GM23338 (cell line): ENCODE measurements around the gene MICALL2. TPM values are rescaled to one million over a fixed set of nuclear protein-coding genes. Genes with fewer than 3 reads are reported as not detected.

Experiments used
- ATAC-seq: fragments of 200-7000 bp; cut with Tn5 transposase; 3 replicates; pipeline ENCODE4 v1.9.1; 2020
- DNase-seq: peaks from one replicate; pipeline ENCODE4 v3.0.0-alpha.2; 2015; ENCODE audit warnings: low spot score
- H2AFZ ChIP-seq: fragments of 200-600 bp; sonication (generic); 2 replicates; pipeline ENCODE4 v1.8.0; 2016; ENCODE audit warnings: antibody characterized with exemption, mild to moderate bottlenecking, moderate library complexity
- H3F3A ChIP-seq: fragments of 200-600 bp; sonication (generic); replicated peaks from 2 replicates; pipeline ENCODE4 v1.8.0; 2017; ENCODE audit warnings: antibody characterized with exemption, mixed run types, low read depth
- H3K27ac ChIP-seq: fragments of 200-600 bp; sonication (generic); 2 replicates; pipeline ENCODE4 v1.6.1; 2016; ENCODE audit warnings: low read depth
- H3K27me3 ChIP-seq: fragments of 200-600 bp; sonication (generic); 2 replicates; pipeline ENCODE4 v1.8.0; 2016; ENCODE audit warnings: mild to moderate bottlenecking, mixed run types, moderate library complexity; ENCODE audit not compliant: insufficient read depth
- H3K36me3 ChIP-seq: fragments of 200-600 bp; sonication (generic); 2 replicates; pipeline ENCODE4 v1.8.0; 2016; ENCODE audit warnings: mild to moderate bottlenecking; ENCODE audit not compliant: insufficient read depth
- H3K4me1 ChIP-seq: fragments of 200-600 bp; sonication (generic); 2 replicates; pipeline ENCODE4 v1.8.0; 2016; ENCODE audit warnings: mild to moderate bottlenecking, moderate library complexity; ENCODE audit not compliant: insufficient read depth
- H3K4me2 ChIP-seq: fragments of 200-600 bp; sonication (generic); 2 replicates; pipeline ENCODE4 v1.7.1; 2017; ENCODE audit warnings: mixed run types
- H3K4me3 ChIP-seq: fragments of 200-600 bp; sonication (generic); 2 replicates; pipeline ENCODE4 v1.6.1; 2016; ENCODE audit warnings: mixed run types
- H3K79me2 ChIP-seq: fragments of 200-600 bp; sonication (generic); replicated peaks from 2 replicates; pipeline ENCODE4 v1.8.0; 2017; ENCODE audit warnings: mild to moderate bottlenecking; ENCODE audit not compliant: insufficient read depth
- H3K9me2 ChIP-seq: fragments of 200-600 bp; sonication (generic); 2 replicates; pipeline ENCODE4 v1.8.0; 2017; ENCODE audit not compliant: insufficient read depth
- H4K20me1 ChIP-seq: fragments of 200-600 bp; sonication (generic); replicated peaks from 2 replicates; pipeline ENCODE4 v1.8.0; 2017; ENCODE audit warnings: mild to moderate bottlenecking; ENCODE audit not compliant: insufficient read depth
- H3K27ac Mint-ChIP-seq: 2 replicates; pipeline ENCODE4 v1.8.0; 2020; ENCODE audit warnings: inconsistent platforms, mild to moderate bottlenecking, moderate library complexity, mixed read lengths
- H3K27me3 Mint-ChIP-seq: 3 replicates; pipeline ENCODE4 v1.8.0; 2022; ENCODE audit warnings: low read depth, mild to moderate bottlenecking, moderate library complexity, mixed read lengths, inconsistent platforms; ENCODE audit not compliant: insufficient read depth, poor library complexity
- H3K36me3 Mint-ChIP-seq: 3 replicates; pipeline ENCODE4 v1.8.0; 2021; ENCODE audit warnings: low read depth, mild to moderate bottlenecking, inconsistent platforms, moderate library complexity, mixed read lengths
- H3K4me1 Mint-ChIP-seq: 3 replicates; pipeline ENCODE4 v1.8.0; 2020; ENCODE audit warnings: mild to moderate bottlenecking, inconsistent platforms, mixed read lengths
- H3K4me3 Mint-ChIP-seq: 3 replicates; pipeline ENCODE4 v1.8.0; 2021; ENCODE audit warnings: moderate library complexity, mild to moderate bottlenecking, inconsistent platforms, mixed read lengths
- H3K9me3 Mint-ChIP-seq: 3 replicates; pipeline ENCODE4 v1.8.0; 2020; ENCODE audit warnings: moderate library complexity, mild to moderate bottlenecking, inconsistent platforms, mixed read lengths
- CREB1 ChIP-seq: fragments of 250-450 bp; sonication (Bioruptor Pico); IDR thresholded peaks from 2 replicates; pipeline ENCODE4 v1.5.0; 2020; ENCODE audit warnings: low read depth, mild to moderate bottlenecking, moderate library complexity
- CTCF ChIP-seq, 2 experiments: fragments of 200-600 bp in 1 of 2; sonication (generic) in 1 of 2; conservative IDR thresholded peaks; 2 replicates each; pipeline versions ENCODE4 v1.5.1 to v1.6.1; 2016 to 2017; ENCODE audit warnings: antibody characterized with exemption in 2 of 2, low read depth in 2 of 2, mild to moderate bottlenecking in 2 of 2, moderate library complexity in 1 of 2
- ETS1 ChIP-seq: IDR thresholded peaks from 2 replicates; pipeline ENCODE4 v1.6.1; 2016; ENCODE audit warnings: antibody characterized with exemption
- EZH2 ChIP-seq: fragments of 200-600 bp; sonication (generic); IDR thresholded peaks from one replicate; pipeline ENCODE4 v1.8.0; 2017; ENCODE audit warnings: antibody characterized with exemption, mild to moderate bottlenecking, low read depth; ENCODE audit not compliant: unreplicated experiment
- JUNB ChIP-seq: IDR thresholded peaks from one replicate; pipeline ENCODE4 v1.6.1; 2016; ENCODE audit warnings: antibody characterized with exemption; ENCODE audit not compliant: unreplicated experiment
- NANOG ChIP-seq: IDR thresholded peaks from 2 replicates; pipeline ENCODE4 v1.6.1; 2016; ENCODE audit warnings: antibody characterized with exemption, borderline replicate concordance
- POLR2AphosphoS5 ChIP-seq: IDR thresholded peaks from 2 replicates; pipeline ENCODE4 v1.6.1; 2016; ENCODE audit warnings: antibody characterized with exemption, low read depth
- REST ChIP-seq: IDR thresholded peaks from one replicate; pipeline ENCODE4 v1.6.1; 2018; ENCODE audit warnings: antibody characterized with exemption; ENCODE audit not compliant: unreplicated experiment
- ZNF114 ChIP-seq: fragments of 250-450 bp; sonication (Bioruptor Pico); IDR thresholded peaks from 2 replicates; pipeline ENCODE4 v1.5.0; 2020; ENCODE audit warnings: mild to moderate bottlenecking, moderate library complexity
- ZNF331 ChIP-seq: fragments of 250-450 bp; sonication (Bioruptor Pico); IDR thresholded peaks from 2 replicates; pipeline ENCODE4 v1.5.0; 2020; ENCODE audit warnings: low read depth, mild to moderate bottlenecking, moderate library complexity
- polyA plus RNA-seq: library from polyadenylated mRNA; unstranded; fragments of >200 nt; fragmentation: Nextera tagmentation; extraction: Ambion mirVana; gene quantifications from 2 replicates; pipeline ENCODE4 v1.2.1, GENCODE V29; 2016
- total RNA-seq: library from RNA; depleted of rRNA; stranded (reverse); fragments of >200 nt; shearing (Covaris generic); gene quantifications from 2 replicates; pipeline ENCODE4 v1.2.3, GENCODE V29; 2014

MICALL2 gene
- total and polyA plus RNA-seq, 2 experiments from 2014 or later: 7.0 to 13.0 TPM

GRCh38 chr7:1437155-1437880 lies 22.0 kb downstream of the MICALL2 start:
- peaks cover 7% of the 10 kb centered on the region; the same call in 1 of the 2 replicates for H3F3A ChIP-seq
- no peaks in the 10 kb centered on the region for H3K27me3 ChIP-seq
- no peak overlapping the region for H3K4me3 ChIP-seq
- no peaks in the 10 kb centered on the region for H3K36me3 ChIP-seq
- no peaks in the 10 kb centered on the region; the same call in 2 of the 3 replicates for H3K9me3 Mint-ChIP-seq
- no peaks in the 10 kb centered on the region for H3K4me1 ChIP-seq
- no peak for ATAC-seq
- no peaks in the 10 kb centered on the region for H3K9me2 ChIP-seq
- H3K27ac Mint-ChIP-seq: no peak overlapping the region
- peaks cover 1% of the 10 kb centered on the region; the same call in 2 of the 3 replicates for H3K4me1 Mint-ChIP-seq
- no peak overlapping the region for H3K4me3 Mint-ChIP-seq
- H3K27me3 Mint-ChIP-seq: peaks cover 8% of the 10 kb centered on the region
- H3K79me2 ChIP-seq: no peaks in the 10 kb centered on the region
- no peak for DNase-seq
- no peaks in the 10 kb centered on the region for H3K36me3 Mint-ChIP-seq
- no peak overlapping the region for H3K4me2 ChIP-seq
- H3K27ac ChIP-seq: no peak overlapping the region
- no peak for TF ChIP-seq ZNF331
- no peak for TF ChIP-seq EZH2
- no peak for TF ChIP-seq CREB1
- TF ChIP-seq ZNF114 (CRISPR knock-in tag): no peak
- no peak for TF ChIP-seq POLR2AphosphoS5
- TF ChIP-seq ETS1: no peak
- no peak overlapping the region for H2AFZ ChIP-seq
- no peaks in the 10 kb centered on the region for H4K20me1 ChIP-seq

- DNase-seq (no peak), ATAC-seq (no peak)
- peaks cover 2% of the 10 kb centered on the region; the same call in 2 of the 3 replicates for H3K4me1 Mint-ChIP-seq
- Histone ChIP-seq H3K27me3 (no peaks in the 10 kb centered on the region), H3K36me3 (no peaks in the 10 kb centered on the region), H4K20me1 (no peaks in the 10 kb centered on the region), H3K79me2 (no peaks in the 10 kb centered on the region), H3F3A (peaks cover 7% of the 10 kb centered on the region; the same call in 1 of the 2 replicates), H3K9me2 (no peaks in the 10 kb centered on the region), H3K4me3 (no peak overlapping the region), H3K4me2 (no peak overlapping the region), H3K27ac (no peak overlapping the region), H2AFZ (no peak overlapping the region), H3K4me1 (no peaks in the 10 kb centered on the region)
- H3K9me3 Mint-ChIP-seq: no peaks in the 10 kb centered on the region; the same call in 2 of the 3 replicates
- peaks cover 9% of the 10 kb centered on the region for H3K27me3 Mint-ChIP-seq
- TF ChIP-seq POLR2AphosphoS5 (no peak), NANOG (no peak), REST (no peak), EZH2 (no peak), JUNB (no peak), CTCF (conservative IDR thresholded peaks at IDR 0.05; ENCODE audit: low read depth in 2 of 2) (no peak)
- H3K27ac Mint-ChIP-seq: no peak overlapping the region
- no peak overlapping the region for H3K4me3 Mint-ChIP-seq
- no peaks in the 10 kb centered on the region for H3K36me3 Mint-ChIP-seq
These were observed 22.7 kb downstream of the MICALL2 start for GRCh38 chr7:1436608-1437007.
